ENCODE results near the gene PLA2G4A. TPM values are rescaled to one million over a fixed set of nuclear protein-coding genes. Genes with fewer than 3 reads are reported as not detected.

PLA2G4A gene
- total RNA-seq, 1 experiment from 2014 or later = 8.6 TPM

DNA sequence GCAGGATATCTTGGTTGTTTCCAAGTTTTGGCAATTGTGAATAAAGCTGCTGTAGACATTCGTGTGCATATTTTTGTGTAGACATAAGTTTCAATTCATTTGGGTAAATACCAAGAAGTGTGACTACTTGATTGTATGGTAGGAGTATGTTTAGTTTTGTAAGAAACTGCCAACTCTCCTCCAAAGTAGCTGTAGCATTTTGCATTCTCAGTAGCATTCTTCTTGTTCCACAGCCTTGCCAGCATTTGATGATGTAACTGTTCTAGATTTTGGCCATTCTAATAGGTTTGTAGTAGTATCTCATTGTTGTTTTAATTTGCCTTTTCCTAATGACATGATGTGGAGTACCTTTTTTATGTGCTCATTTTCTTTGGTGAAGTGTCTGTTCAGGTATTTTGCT is 38.6 kb upstream of the PLA2G4A start:
- Histone ChIP-seq H3K9me3 (ENCODE audit: control insufficient read depth in 1 of 2, insufficient read depth in 1 of 2, low read depth in 1 of 2, low read length in 2 of 2) (no peaks in the 10 kb centered on the region), H3K4me3 (replicated peaks in 1 of 2; ENCODE audit: low read depth in 1 of 2, low read length in 2 of 2) (no peak overlapping the region), H3K9me2 (ENCODE audit: insufficient read depth) (peaks cover 5% of the 10 kb centered on the region; the same call in 1 of the 2 replicates), H3K79me2 (ENCODE audit: insufficient read depth, low read length) (no peaks in the 10 kb centered on the region), H3K4me1 (ENCODE audit: control insufficient read depth in 1 of 2, insufficient read depth in 2 of 2, low read length in 2 of 2) (no peaks in the 10 kb centered on the region), H2AFZ (ENCODE audit: low read depth, low read length, poor library complexity, severe bottlenecking) (peak overlapping the region; percentile 2), H3K27me3 (ENCODE audit: insufficient read depth, low read length) (no peaks in the 10 kb centered on the region), H4K20me1 (ENCODE audit: insufficient read depth) (no peaks in the 10 kb centered on the region), H3K9ac (ENCODE audit: low read length) (no peak overlapping the region), H3K36me3 (ENCODE audit: control insufficient read depth in 1 of 2, insufficient read depth in 2 of 2, low read length in 2 of 2) (no peaks in the 10 kb centered on the region), H3K27ac (ENCODE audit: low read depth, low read length) (no peak overlapping the region), H3K4me2 (ENCODE audit: low read length) (no peak overlapping the region)
- DNase-seq (ENCODE audit: low read depth, low spot score) = no peak
- TF ChIP-seq EGR1 (IDR thresholded peaks at IDR 0.05; ENCODE audit: low read depth) (no peak), CEBPB (IDR thresholded peaks at IDR 0.05; ENCODE audit: low read depth) (no peak), POLR2AphosphoS5 (IDR thresholded peaks at IDR 0.05; ENCODE audit: low read depth, low read length) (no peak), EZH2 (IDR thresholded peaks at IDR 0.05) (no peak), RAD21 (IDR thresholded peaks at IDR 0.05; ENCODE audit: low read depth) (no peak), EZH2phosphoT487 (IDR thresholded peaks at IDR 0.05; ENCODE audit: borderline replicate concordance) (no peak), TCF7L2 (IDR thresholded peaks at IDR 0.05; ENCODE audit: borderline replicate concordance, extremely low read depth, insufficient read depth, insufficient read length) (no peak), SIN3A (IDR thresholded peaks at IDR 0.05; ENCODE audit: low read depth) (no peak), ZFX (IDR thresholded peaks at IDR 0.05) (no peak)
- TF ChIP-seq, protein P1, sequence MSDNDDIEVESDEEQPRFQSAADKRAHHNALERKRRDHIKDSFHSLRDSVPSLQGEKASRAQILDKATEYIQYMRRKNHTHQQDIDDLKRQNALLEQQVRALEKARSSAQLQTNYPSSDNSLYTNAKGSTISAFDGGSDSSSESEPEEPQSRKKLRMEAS (IDR thresholded peaks at IDR 0.05) = no peak
- TF ChIP-seq, protein P2, sequence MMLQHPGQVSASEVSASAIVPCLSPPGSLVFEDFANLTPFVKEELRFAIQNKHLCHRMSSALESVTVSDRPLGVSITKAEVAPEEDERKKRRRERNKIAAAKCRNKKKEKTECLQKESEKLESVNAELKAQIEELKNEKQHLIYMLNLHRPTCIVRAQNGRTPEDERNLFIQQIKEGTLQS (IDR thresholded peaks at IDR 0.05) = no peak
- ChIA-PET POLR2A (no interaction called here), CTCF (no interaction called here), RAD21 (ENCODE audit: low non-redundant PET in 1 of 2, low total read pairs in 2 of 2, uncharacterized antibody in 2 of 2, unreplicated experiment in 2 of 2) (no interaction called here)
- no TSS peak for BruUV-seq (replicated peaks)
- no peak for ATAC-seq
- intact Hi-C loops (cut with micrococcal nuclease) = no loop called here
